Stimulated activated CD4-positive, alpha-beta T cell treated with anti-CD3 and anti-CD28 coated beads, Interleukin-12 subunit alpha, Interleukin-12 subunit beta, amount 100 ng/mL, for 4 hours (primary cell): ENCODE measurements around the gene ASIC2.

Source experiments
- DNase-seq: peaks from one replicate; pipeline ENCODE4 v3.0.0-alpha.2; 2020

ASIC2 gene

DNA sequence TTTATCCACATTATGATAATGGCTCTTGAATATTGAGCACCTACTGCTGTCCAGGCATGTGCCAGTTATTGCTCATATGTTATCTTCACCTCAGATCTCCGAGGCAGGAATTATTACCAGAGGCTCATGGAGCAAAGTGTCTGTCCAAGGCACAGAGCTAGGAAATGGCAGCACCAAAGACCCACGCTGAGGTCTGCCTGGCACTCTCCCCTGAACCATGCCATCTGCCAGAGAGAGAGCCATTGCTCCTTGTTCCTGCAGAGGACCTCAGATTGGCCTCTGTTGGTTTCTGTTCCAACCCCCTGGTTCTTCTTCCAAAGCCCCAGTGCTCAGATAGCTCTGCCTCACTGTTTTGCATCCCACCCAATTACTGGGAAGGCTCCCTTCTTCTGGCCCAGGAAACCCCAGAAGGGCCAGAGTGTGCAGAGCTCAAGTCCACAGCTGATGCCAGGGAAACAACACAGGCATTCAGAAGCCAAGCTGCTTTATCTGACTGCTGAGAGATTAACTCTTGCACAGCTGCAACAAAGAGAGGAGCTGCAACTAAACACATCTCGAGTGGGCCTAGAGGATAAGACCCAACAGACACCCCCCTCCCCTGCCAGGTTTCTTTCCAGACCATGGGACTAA, 5.9 kb downstream of the ASIC2 start:
- no peak for DNase-seq

DNA sequence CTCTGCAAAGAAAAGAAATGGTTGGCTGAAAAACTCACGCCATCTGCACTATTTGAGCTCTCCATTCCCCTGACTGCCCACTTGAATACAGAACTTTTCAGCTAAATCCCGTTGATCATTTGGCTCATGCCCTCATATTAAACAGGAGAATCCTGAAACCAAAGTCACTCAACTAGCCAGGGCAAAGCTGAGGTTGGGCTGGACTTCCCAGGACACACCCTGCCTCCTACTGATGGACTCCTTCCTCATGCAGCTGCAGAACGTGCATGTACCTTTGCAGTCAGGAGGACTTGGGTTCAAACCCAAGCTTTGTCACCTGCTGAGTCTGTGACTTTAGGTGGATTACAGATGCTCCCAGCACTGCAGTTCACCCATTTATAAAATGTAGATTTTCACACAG, 7.7 kb downstream of the ASIC2 start:
- DNase-seq: no peak

DNA sequence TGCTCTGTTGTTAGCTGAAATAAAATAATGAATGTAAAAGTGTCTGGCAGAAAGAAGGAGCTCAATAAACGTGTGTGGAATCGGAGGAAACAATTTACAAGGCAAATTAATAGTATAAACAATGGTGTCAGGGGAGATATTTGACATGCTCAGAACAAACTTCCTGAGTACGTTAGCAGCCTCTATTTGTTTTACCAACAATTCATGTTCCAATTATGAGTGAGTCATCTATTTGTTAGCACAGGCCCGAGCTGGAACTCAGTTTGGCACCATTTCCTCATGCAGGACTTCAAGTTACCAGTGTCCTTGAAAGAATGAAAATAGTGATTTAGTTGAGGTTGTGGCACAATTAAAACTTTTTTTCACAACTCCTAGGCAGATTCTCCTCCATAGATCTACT, 9.1 kb downstream of the ASIC2 start:
- no peak for DNase-seq

DNA sequence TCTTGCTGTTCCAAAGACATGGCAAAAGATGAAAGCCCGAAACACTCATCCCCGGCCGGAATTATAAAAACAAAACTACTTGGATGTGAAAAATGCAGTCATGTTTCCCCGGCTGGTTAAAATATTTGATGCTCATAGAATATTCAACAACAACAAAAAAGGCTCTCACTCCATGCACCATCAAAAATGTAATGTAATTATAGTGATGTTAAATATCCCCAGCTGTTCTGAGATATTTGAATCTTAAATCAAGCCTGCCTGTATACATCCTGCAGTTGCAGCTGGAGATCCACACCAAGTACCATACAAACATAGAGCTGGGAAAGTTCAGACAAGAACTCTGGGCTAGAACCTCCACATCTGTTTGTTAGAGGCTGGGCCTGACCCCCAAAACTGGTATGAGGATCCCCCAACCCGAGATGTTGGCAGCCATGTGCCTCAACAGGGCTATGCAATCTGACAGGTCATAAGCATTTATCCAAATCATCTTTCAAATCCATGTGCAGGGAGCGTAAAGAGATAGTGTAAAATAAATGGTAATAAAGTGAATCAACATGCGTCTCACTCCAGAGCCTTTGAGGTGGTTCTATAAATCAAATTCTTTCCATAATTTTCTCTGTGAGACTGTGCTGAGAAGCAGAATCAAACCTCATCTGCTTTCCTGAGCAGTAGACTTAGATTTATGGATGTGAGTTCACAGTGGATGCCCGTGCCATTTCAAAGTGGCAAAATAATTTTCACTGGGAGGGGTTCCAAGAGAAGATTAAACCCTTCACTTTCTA, 12.7 kb downstream of the ASIC2 start:
- no peak for DNase-seq

DNA sequence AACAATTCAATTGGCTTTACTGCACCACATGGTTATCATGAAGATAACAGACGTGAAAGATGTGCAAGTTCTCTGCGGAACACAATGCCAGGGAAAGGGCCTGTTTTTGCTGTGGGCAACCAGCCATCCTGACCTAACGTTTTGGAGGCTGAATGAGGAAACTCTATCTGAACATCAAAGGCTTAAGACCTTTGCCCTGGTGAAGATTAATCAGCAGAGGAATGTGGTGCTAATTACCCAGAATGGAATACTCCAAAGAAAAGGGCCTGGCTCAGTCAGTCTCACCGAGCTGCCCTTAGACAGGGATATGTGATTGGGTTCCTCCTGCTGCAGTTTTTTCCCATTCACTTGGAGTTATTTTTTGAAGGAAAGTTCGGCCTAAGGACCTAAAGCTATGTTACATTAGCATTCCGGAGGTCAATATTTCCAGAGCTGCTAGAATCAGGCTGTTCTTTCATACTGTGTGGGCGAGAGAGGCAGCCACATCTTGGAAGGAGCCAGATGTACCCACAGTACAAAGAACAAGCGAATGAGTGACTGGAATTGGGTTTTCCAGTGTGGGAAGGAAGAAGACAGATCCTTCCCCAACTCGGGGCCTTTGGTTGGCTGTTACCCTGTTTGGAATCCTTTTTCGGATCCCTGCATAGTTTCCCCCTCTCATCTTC, 15.5 kb downstream of the ASIC2 start:
- no peak for DNase-seq

DNA sequence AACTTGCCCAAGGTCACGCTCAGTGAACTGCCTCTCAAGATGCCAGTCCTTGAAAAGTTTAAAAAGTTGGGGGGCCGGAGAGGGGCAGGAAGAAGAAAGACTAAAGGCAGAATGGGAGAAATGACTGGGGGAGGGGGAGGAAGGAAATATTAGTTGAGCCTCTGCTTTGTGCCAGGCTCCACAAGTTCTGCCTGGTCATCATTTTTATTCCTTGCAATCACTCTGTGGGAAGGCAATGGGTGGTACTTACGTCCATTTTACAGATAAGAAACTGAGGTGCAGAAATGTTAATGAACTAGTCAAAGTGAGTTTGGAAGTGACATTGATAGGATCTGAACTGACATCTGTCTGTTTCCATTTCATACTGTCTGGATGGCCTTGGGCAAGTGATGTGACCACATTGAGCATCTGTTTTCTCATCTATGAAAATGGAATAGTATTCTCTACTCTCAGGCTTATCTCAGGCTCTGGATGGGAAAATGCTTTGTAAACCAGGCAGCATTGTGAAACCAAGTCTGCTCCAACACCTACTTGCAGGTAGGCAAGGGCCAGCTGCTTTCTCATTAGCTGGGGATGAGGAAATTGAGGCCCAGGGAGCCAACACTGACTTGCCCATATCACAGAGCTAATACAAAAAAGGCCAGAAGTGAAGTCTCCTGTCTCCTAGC, 19.2 kb downstream of the ASIC2 start:
- no peak for DNase-seq

DNA sequence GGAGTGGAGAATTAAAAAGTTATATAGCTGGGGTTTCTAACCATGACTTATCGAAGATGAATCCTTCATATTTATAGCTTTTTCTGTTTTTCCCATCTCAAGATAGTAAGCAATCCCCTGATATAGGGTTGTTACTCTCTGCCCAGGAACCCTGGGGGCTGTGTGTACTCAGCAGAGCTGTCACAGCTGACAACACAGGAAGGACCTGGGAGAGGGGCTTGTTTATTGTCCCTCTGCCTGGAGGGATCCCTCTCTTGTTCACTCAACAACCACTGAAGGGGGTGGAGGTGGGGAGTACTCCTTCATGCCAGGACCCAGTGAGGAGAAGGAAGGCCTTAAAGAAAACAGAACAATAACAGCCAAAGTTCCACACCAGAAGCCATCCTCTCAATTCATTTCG, 19.8 kb downstream of the ASIC2 start:
- no peak for DNase-seq

DNA sequence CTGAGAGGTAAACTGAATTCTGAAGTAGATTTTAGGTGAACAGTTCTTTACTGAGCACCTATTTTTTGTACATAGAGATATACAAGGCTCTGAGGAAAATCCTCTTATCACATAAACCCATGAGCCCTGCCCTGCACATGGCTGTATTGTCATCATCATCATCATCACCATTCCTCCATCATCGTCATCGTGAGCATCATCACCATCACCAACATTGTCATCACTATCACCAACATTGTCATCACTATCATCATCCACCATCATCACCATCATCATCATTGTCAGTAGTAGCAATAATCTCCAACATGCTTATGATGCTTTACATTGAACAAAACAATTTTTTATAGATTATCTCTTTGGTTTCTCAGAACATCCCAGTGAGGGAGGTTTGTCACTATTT, 20.7 kb downstream of the ASIC2 start:
- no peak for DNase-seq

DNA sequence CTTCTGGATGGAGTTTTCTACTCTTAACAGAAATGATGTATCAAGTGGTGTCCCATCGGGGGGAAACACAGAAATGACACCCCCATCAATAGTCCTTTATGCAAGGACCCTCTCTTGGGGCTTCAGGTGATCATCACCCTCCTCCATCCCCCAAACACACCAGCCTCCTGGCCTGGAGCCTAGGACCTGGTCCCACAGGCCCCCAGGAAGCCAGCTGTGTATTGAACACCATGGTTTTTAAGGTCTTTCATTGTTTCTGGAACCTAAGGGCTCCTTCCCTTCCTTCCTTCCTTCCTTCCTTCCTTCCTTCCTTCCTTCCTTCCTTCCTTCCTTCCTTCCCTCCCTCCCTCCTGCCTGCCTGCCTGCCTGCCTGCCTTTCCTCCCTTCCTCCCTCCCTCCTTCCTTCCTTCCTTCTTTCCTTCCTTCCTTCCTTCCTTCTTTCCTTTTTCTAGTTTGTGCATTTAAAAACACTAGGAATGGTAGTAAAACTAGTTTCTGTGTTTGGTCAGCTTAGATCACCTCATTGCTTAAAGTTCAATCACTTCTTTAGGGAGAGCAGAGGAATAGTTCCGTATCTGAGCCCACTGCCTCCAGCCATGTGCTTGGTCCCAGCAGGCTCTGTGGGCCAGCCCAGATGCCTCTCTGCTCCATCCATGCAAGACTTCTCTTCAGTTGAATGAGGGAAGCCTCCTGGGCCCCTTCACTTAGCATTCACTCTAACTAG, 23.6 kb downstream of the ASIC2 start:
- DNase-seq: no peak

DNA sequence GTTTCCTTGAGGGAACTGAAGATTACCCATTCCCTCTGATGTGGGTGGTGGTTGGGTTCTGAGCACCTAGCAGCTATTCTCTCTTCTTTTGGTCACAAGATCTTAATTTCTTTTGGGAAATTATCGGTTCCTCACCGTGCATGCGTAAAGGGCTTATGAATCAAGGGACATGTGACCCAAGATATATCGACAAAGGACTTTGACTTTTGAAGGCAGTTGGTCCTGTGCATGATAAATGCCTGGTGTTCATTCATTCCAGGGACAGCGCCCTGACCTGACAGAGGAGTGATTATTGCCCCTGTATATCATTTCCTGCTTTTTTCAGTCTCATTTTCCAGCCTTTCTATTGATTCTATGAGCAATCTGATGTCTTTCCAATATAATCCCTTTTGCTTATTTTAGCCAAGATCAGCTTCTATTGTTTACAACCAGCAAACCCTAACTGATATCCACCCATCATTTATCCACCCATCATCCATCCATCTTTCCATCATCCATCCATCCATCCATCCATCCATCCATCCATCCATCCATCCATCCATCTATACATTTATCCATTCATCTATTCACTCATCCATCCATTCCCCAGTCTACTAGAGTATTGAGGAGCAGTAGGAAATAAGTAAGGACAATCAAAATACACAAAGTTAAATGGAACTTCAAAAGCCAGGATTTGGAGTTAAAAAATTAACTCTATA, 25.1 kb downstream of the ASIC2 start:
- DNase-seq: no peak

DNA sequence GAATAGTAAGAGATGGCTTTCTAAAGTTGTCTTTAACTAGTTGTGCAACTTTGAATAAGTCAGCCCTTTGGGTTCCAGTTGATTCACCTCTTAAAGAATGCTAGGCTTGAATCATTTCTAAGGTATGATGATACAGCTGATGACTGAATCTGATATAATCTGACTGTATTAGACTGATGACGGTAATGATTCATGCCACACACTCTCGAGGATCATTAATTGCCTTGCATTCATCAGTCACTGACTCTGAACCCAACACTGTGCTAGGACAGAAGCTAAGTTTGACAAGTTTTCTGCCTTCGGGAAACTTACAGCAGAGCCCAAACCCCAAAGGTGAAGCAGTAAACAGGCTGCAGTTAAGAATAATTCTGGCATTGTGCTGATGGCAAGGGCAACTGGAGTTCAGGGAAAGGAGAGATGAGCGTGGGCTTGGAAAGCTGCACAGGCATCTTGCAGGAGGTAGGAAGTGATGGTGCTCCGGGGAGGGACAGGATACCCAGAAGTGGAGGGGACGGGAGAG, 25.8 kb downstream of the ASIC2 start:
- DNase-seq: no peak

DNA sequence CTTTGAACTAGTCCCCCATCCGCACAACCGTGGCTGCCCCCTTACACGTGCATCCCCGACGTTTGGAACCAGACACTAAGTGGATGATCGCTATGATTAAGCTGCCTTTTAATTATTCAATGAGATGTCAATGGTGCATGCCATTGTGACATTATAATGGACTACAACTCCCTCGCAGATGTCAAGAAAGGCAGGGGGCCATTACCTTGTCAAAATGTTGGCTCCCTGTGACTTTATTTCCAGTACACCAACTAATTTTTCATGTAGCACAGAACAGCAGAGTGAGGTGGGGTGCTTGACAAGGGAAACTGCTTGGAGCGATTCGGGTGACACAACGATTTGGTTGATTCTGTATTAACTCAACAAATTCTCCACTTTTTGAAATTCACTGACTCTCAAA, 26.5 kb downstream of the ASIC2 start:
- DNase-seq: no peak

DNA sequence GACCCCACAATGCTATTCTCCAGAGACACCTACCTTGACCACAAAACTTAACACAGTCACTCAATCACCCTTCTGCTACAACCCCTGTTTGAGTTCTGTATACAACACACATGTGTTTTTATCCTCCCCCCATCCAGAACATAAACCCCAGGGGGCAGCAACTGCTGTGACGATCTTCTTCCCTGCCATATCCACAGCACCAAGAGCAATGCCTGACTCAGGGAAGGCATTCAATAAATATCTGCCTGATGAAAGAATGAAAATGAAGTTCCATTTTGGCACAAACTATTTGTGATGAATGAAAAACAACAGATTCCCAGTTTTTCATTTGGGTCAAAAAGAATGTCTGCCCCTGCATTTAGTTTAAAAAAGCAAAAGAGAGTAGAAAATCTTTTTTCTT, 27.0 kb downstream of the ASIC2 start:
- DNase-seq: no peak

DNA sequence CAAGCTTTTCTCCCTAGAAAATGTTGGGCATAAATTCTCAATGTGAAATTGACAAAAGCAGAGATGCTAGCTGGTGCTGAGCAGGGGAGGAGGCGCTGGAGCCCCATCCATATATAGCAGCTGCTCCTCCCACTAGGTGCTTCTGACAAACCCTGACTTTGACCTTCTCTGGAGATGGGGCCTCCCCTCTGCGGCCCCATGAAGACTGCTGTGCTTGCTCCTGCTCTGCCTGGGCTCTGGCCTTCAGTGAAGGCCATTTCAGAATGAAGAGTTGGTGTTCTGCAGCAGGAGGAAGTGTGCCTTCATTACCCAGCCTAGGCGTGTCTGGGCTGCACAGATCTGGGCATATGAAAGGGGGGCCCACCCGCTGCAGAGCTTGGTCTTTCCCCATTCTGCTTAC, 29.7 kb downstream of the ASIC2 start:
- DNase-seq: no peak

DNA sequence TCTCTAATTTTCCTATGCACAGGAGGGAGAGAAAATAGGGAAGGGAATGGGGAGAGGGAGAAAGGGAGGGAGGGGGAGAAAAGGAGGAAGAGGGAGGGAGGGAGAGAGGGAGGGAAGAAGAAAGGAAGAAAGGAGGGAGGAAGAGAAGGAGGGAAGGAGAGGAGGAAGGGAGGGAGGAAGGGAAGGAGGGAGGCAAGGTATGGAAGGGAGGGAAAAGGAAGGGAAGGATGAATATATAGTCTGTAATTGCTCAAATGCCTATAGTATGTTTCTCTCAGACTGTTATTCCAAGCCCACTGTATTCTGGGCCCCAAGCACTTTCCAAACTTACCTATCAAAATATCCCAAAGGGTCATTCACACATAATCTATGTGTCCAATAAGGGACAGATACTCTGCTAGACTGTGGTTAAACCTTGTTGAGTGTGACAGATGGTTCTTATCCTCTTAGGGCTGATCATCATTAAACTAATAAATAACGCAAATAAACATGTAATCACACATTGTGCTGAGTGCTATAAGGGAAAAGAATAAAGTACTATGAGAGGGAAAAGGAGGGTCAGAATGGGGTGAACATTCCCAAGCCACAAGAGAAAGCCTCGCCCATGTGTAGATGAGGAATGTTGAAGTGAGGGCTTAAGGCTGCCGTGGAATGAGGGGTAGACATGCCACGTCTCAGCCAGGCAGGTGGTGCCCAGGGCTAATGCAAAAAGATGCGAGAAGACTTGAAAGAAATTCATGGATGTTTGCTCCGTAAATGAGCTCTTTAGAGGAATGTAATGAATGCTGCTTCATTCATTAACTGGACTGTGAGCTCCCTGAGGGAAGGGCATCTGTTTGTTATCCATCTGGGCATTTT, 30.6 kb downstream of the ASIC2 start:
- DNase-seq: no peak

DNA sequence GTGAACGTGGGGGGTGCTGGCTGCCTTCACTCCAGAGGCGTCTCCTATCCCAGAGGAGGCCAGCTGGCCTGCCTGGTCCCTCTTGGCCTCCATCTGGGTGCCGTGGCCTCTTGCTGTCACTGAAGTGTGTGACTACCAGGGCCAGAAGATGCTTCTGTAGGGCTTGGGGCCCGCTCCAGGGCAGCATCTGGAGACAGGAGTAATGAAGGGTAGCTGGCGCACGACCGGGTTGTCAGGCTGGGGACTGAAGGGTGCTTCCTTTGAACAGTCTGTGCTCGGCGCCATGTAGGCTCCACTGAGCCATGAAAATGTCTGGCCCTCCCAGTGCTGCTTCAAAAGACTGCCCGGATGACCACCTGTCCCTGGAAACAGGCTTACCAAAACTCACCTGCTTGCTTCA, 31.3 kb downstream of the ASIC2 start:
- DNase-seq: no peak

DNA sequence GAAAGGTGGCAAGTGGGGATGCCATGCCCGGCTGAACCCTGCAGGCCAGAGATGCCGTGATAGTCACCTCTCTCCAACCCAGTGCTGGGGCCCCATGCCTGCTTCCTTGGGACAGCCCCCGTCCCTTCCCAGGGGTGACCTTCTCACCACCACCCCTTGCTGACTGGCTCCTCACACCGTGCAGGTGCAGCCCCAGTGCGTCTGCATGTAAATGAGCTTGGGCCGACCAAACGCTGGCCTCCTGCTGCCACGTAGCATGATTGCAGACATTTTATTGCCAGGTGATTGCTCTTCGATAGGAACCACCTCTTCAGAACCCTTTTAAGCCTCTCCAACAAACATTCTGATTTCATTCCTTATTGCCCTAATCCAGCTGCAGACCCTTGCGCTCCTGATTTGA, 32.5 kb downstream of the ASIC2 start:
- DNase-seq: no peak

DNA sequence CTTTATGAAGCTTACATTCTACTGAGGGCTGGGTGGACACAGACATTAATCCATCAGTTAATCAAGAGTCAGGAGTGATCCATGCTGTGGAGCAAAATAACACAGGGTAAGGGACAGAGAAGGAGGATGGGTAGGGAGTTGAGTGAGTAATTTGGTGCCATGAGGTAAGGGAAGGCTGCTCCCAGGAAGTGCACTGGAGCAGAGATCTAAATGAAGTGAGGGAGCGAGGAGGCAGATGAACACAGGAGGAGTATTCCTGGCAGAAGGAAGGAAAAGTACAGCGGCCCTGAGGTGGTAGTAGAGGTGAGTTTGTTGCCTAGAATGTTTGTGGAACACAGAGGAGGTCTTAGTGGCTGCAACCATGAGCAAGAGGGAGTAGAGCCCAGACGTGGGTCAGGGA, 34.8 kb downstream of the ASIC2 start:
- DNase-seq: no peak

DNA sequence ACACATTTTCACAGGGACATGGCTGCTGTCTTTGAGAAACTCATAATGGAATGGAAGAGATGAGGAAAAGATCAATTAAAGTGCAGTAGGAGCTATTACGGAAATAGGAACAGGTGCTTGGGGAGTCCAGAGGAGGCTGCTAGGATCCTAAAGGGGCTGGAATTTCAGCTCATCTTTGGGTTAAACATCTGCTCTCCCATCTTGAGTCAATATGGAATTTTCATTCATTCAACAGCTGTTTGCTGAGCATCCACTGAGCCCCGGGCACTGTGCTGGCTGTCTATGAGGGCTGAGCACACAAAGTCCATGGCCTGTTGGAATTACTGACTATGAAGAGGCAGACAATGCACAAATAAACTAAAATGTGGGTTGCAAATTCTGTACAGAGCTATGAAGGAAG, 47.9 kb downstream of the ASIC2 start:
- DNase-seq: no peak

DNA sequence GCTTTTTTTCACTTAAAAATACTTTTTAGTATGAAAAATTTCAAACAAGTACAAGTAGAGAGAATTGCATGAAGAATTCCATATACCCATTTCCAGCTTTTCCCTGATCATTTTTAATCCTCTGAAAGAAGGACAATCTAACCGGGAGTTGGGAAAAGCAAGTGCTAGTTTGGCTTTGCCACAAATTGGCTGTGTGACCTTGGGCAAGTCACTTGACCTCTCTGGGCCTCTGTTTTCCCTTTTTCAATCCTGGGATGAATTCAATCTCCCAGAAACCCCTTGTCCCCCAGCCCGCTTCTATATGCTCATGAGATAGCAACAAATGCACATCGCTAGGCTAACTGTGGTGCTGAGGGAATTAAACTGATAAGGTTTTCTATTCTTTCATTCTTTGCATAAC, 49.4 kb downstream of the ASIC2 start:
- no peak for DNase-seq
